ENCODE measurements around the gene UGT2A1.

DNA sequence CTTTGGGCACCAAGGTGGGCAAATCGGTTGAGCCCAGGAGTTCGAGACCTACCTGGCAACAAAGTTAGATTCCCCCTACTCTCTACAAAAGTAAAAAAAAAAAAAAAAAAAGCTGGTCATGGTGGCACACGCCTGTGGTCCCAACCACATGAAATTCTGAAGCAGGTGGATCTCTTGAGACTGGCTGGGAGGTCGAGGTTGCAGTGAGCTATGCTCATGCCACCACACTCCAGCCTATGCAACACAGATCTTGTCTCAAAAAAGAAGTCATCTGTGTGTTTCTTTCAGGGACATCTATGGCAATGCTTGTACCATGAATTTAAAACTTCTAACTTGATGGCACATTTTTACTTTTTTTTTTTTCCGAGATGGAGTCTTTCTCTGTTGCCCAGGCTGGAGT, 68.9 kb downstream of the UGT2A1 start:
- TF ChIP-seq ZFP3 (CRISPR knock-in tag; IDR thresholded peaks at IDR 0.05) (no peak), TOX (CRISPR knock-in tag; IDR thresholded peaks at IDR 0.05; ENCODE audit: borderline replicate concordance) (no peak)

All from SK-N-SH treated with all-trans-retinoic acid at 6 μM for 48 hours (cell line).